Smooth muscle cell of the coronary artery (primary cell): ENCODE results near the gene ABRACL. TPM values are rescaled to one million over a fixed set of nuclear protein-coding genes. Genes with fewer than 3 reads are reported as not detected.

Experiments used
- total RNA-seq: library from RNA; depleted of rRNA; stranded (reverse); fragments of >200 nt; gene quantifications from 2 replicates; pipeline ENCODE4 v1.2.3, GENCODE V29; 2014; ENCODE audit warnings: low replicate concordance

ABRACL gene
- total RNA-seq, result 16.6 and 48.0 TPM in 2 replicates

GRCh38 chr6:139028658-139029469 lies at the start of gene ABRACL:
TSS of gene ABRACL (plus strand) at chr6:139028745. CDS start at chr6:139034161, 5,416 bp downstream.

GRCh38 chr6:138987643-138988468 lies 40.7 kb upstream of the ABRACL start, which contains the start of gene REPS1:
TSS of gene REPS1 (minus strand) at chr6:138988253. CDS start at chr6:138987682, 571 bp downstream.

Other genes starting within 250 kb of the ABRACL start
- under 0.01 TPM in 1 of 2 replicates, not detected in the other for gene ECT2L, start 232.7 kb upstream of the ABRACL start, total RNA-seq
- gene REPS1, start 40.5 kb upstream of the ABRACL start, total RNA-seq, result 13.7 and 24.0 TPM in 2 replicates
- gene HECA, start 106.3 kb downstream of the ABRACL start, total RNA-seq, result 11.3 and 27.1 TPM in 2 replicates